K562 (cell line): ENCODE results near the gene CARMIL3.

ENCODE experiments used
- CBX8 ChIP-seq: fragments of 200-600 bp; sonication (generic); IDR thresholded peaks from 2 replicates; pipeline ENCODE4 v1.6.1; 2012; ENCODE audit warnings: borderline replicate concordance, mixed run types, low read depth, mild to moderate bottlenecking, moderate library complexity, mixed read lengths, low read length, control low read depth, inconsistent platforms; ENCODE audit not compliant: poor library complexity, severe bottlenecking; ENCODE audit errors: extremely low read depth
- DNMT1 ChIP-seq: fragments of 450-650 bp; IDR thresholded peaks from 2 replicates; pipeline ENCODE4 v1.6.1; 2016; ENCODE audit warnings: antibody characterized with exemption, mild to moderate bottlenecking
- POLR2A ChIP-seq: fragments of 450-650 bp; conservative IDR thresholded peaks from 2 replicates; pipeline ENCODE4 v1.6.1; 2016
- SAFB ChIP-seq: fragments of 200-400 bp; formaldehyde crosslinking; IDR thresholded peaks from 2 replicates; pipeline ENCODE4 v1.6.1; 2017; ENCODE audit warnings: low read depth, low read length, borderline replicate concordance
- SIN3A ChIP-seq, 2 experiments: fragments of 150-350 bp in 1 of 2; IDR thresholded peaks; 2 replicates each; pipeline ENCODE4 v1.6.1; 2011 to 2016; ENCODE audit warnings: borderline replicate concordance in 2 of 2, low read depth in 2 of 2, low read length in 2 of 2, mild to moderate bottlenecking in 2 of 2, moderate library complexity in 2 of 2; ENCODE audit not compliant: control insufficient read depth in 1 of 2
- TAF9B ChIP-seq: fragments of 450-650 bp; IDR thresholded peaks from 2 replicates; pipeline ENCODE4 v1.6.1; 2018; ENCODE audit warnings: mild to moderate bottlenecking; ENCODE audit not compliant: partially characterized antibody
- TRIM24 ChIP-seq, 2 experiments: fragments of 450-650 bp; IDR thresholded peaks; 2 replicates each; pipeline ENCODE4 v1.6.1; 2016
- ZEB2 ChIP-seq: fragments of 450-650 bp; IDR thresholded peaks from 2 replicates; pipeline ENCODE4 v1.6.1; 2016
- ZNF12 ChIP-seq: sonication (generic); formaldehyde crosslinking; IDR thresholded peaks from 2 replicates; pipeline ENCODE4 v1.4.0; 2020; ENCODE audit warnings: mild to moderate bottlenecking, missing genetic modification reagents
- TF ChIP-seq, protein P1 (sequence below): sonication (generic); formaldehyde crosslinking; IDR thresholded peaks from 2 replicates; pipeline ENCODE4 v1.8.0; 2023; ENCODE audit warnings: mild to moderate bottlenecking, missing genetic modification reagents
- TF ChIP-seq, protein P2 (sequence below), 3 experiments: IDR thresholded peaks in 2 of 3; conservative IDR thresholded peaks in 1 of 3; 2 replicates each; pipeline ENCODE4 v1.5.1; 2011 to 2012; ENCODE audit warnings: low read length in 3 of 3, mild to moderate bottlenecking in 3 of 3, control low read depth in 2 of 3, improper control_type of control experiment in 1 of 3, inconsistent platforms in 1 of 3, low read depth in 1 of 3, mixed read lengths in 1 of 3, moderate library complexity in 1 of 3; ENCODE audit not compliant: insufficient read depth in 2 of 3
- TF ChIP-seq, protein P3 (sequence below), 2 experiments: fragments of 450-650 bp in 1 of 2; sonication (generic) in 1 of 2; formaldehyde crosslinking in 1 of 2; IDR thresholded peaks; 2 replicates each; pipeline versions ENCODE4 v1.7.1 to v1.9.0; 2016 to 2022; ENCODE audit warnings: inconsistent platforms in 1 of 2, mild to moderate bottlenecking in 1 of 2, missing genetic modification reagents in 1 of 2

DNA sequence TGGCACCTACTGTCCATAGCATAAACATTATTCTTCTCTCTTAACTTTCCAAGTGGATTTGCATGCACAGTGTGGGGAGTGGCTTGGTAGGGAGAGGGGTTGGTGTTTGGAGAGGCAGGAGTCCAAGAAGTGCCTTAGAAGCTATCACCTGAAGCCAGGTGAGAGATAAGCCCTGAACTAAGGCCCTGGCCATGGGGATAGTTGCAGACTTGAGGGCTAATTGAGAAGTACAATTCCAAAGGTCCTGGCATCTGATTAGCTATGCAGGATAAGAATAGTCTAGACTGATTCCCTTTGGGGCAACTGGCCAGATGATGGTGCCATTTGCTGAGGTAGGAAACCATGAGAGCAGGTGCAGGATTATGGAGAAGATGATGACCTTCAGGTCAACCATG is 40.3 kb downstream of the CARMIL3 start:
- TF ChIP-seq, protein P1, sequence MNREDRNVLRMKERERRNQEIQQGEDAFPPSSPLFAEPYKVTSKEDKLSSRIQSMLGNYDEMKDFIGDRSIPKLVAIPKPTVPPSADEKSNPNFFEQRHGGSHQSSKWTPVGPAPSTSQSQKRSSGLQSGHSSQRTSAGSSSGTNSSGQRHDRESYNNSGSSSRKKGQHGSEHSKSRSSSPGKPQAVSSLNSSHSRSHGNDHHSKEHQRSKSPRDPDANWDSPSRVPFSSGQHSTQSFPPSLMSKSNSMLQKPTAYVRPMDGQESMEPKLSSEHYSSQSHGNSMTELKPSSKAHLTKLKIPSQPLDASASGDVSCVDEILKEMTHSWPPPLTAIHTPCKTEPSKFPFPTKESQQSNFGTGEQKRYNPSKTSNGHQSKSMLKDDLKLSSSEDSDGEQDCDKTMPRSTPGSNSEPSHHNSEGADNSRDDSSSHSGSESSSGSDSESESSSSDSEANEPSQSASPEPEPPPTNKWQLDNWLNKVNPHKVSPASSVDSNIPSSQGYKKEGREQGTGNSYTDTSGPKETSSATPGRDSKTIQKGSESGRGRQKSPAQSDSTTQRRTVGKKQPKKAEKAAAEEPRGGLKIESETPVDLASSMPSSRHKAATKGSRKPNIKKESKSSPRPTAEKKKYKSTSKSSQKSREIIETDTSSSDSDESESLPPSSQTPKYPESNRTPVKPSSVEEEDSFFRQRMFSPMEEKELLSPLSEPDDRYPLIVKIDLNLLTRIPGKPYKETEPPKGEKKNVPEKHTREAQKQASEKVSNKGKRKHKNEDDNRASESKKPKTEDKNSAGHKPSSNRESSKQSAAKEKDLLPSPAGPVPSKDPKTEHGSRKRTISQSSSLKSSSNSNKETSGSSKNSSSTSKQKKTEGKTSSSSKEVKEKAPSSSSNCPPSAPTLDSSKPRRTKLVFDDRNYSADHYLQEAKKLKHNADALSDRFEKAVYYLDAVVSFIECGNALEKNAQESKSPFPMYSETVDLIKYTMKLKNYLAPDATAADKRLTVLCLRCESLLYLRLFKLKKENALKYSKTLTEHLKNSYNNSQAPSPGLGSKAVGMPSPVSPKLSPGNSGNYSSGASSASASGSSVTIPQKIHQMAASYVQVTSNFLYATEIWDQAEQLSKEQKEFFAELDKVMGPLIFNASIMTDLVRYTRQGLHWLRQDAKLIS (CRISPR knock-in tag) = no peak
- TF ChIP-seq ZNF12 (CRISPR knock-in tag) (no peak), CBX8 (no peak), SIN3A (IDR thresholded peaks at IDR 0.05; ENCODE audit: borderline replicate concordance in 2 of 2, control insufficient read depth in 1 of 2, low read depth in 2 of 2, low read length in 2 of 2) (no peak), DNMT1 (no peak), POLR2A (no peak), TAF9B (no peak), TRIM24 (IDR thresholded peaks at IDR 0.05) (no peak), ZEB2 (no peak), SAFB (no peak)
- TF ChIP-seq, protein P2, sequence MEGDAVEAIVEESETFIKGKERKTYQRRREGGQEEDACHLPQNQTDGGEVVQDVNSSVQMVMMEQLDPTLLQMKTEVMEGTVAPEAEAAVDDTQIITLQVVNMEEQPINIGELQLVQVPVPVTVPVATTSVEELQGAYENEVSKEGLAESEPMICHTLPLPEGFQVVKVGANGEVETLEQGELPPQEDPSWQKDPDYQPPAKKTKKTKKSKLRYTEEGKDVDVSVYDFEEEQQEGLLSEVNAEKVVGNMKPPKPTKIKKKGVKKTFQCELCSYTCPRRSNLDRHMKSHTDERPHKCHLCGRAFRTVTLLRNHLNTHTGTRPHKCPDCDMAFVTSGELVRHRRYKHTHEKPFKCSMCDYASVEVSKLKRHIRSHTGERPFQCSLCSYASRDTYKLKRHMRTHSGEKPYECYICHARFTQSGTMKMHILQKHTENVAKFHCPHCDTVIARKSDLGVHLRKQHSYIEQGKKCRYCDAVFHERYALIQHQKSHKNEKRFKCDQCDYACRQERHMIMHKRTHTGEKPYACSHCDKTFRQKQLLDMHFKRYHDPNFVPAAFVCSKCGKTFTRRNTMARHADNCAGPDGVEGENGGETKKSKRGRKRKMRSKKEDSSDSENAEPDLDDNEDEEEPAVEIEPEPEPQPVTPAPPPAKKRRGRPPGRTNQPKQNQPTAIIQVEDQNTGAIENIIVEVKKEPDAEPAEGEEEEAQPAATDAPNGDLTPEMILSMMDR (IDR thresholded peaks at IDR 0.05 in 2 of 3, conservative IDR thresholded peaks at IDR 0.05 in 1 of 3; ENCODE audit: insufficient read depth in 2 of 3, low read depth in 1 of 3, low read length in 3 of 3) = no peak
- TF ChIP-seq, protein P3, sequence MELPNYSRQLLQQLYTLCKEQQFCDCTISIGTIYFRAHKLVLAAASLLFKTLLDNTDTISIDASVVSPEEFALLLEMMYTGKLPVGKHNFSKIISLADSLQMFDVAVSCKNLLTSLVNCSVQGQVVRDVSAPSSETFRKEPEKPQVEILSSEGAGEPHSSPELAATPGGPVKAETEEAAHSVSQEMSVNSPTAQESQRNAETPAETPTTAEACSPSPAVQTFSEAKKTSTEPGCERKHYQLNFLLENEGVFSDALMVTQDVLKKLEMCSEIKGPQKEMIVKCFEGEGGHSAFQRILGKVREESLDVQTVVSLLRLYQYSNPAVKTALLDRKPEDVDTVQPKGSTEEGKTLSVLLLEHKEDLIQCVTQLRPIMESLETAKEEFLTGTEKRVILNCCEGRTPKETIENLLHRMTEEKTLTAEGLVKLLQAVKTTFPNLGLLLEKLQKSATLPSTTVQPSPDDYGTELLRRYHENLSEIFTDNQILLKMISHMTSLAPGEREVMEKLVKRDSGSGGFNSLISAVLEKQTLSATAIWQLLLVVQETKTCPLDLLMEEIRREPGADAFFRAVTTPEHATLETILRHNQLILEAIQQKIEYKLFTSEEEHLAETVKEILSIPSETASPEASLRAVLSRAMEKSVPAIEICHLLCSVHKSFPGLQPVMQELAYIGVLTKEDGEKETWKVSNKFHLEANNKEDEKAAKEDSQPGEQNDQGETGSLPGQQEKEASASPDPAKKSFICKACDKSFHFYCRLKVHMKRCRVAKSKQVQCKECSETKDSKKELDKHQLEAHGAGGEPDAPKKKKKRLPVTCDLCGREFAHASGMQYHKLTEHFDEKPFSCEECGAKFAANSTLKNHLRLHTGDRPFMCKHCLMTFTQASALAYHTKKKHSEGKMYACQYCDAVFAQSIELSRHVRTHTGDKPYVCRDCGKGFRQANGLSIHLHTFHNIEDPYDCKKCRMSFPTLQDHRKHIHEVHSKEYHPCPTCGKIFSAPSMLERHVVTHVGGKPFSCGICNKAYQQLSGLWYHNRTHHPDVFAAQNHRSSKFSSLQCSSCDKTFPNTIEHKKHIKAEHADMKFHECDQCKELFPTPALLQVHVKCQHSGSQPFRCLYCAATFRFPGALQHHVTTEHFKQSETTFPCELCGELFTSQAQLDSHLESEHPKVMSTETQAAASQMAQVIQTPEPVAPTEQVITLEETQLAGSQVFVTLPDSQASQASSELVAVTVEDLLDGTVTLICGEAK (IDR thresholded peaks at IDR 0.05) = no peak
- TF ChIP-seq, protein P3 (CRISPR knock-in tag; IDR thresholded peaks at IDR 0.05) = no peak
